Activated T-helper 1 cell treated with Interleukin-2 at 50 U/mL for 16 hours (primary cell): ENCODE results near the gene ACADVL.

Experiments used
- DNase-seq: peaks from one replicate; pipeline ENCODE4 v3.0.0-alpha.2; 2020; ENCODE audit warnings: low read depth

Gene ACADVL

GRCh38 chr17:7252176-7253043, 32.7 kb downstream of the ACADVL start, which contains the start of gene ELP5:
Gene ELP5, plus strand, starts transcription at chr17:7252215. Its CDS starts 336 bp downstream, at chr17:7252551.
- peak; percentile 73 for DNase-seq

- no peak for DNase-seq
These were observed 33.3 kb downstream of the ACADVL start for GRCh38 chr17:7253082-7253481.

GRCh38 chr17:7254511-7254910, 34.8 kb downstream of the ACADVL start:
- no peak for DNase-seq

GRCh38 chr17:7256766-7257456, 37.2 kb downstream of the ACADVL start:
- DNase-seq = no peak

GRCh38 chr17:7258731-7259554, 39.2 kb downstream of the ACADVL start:
- DNase-seq = no peak

GRCh38 chr17:7259555-7259889, 39.8 kb downstream of the ACADVL start:
- DNase-seq = no peak

- no peak for DNase-seq
These were observed 40.4 kb downstream of the ACADVL start for GRCh38 chr17:7260151-7260550.

- no peak for DNase-seq
These were observed 41.1 kb downstream of the ACADVL start for GRCh38 chr17:7260651-7261378.

GRCh38 chr17:7261379-7262191, 41.8 kb downstream of the ACADVL start:
- no peak for DNase-seq

GRCh38 chr17:7262192-7262934, 42.6 kb downstream of the ACADVL start, which contains the start of gene CLDN7:
Gene CLDN7, minus strand, starts transcription at chr17:7262478. Its CDS starts 435 bp downstream, at chr17:7262043.
- no peak for DNase-seq

GRCh38 chr17:7262935-7263800, 43.4 kb downstream of the ACADVL start:
- DNase-seq = no peak

GRCh38 chr17:7263801-7264078, 44.0 kb downstream of the ACADVL start:
- no peak for DNase-seq

GRCh38 chr17:7266784-7267183, 47.0 kb downstream of the ACADVL start:
- no peak for DNase-seq
